SHP77 (cell line): Measurements from ENCODE around the gene SCYGR4.
"Not testable (repeated sequence)": the region's sequence is repeated elsewhere in the genome, so short reads cannot be mapped to it uniquely, and the experiment has no call there.

Source experiments
- DNase-seq, 2 experiments: peaks; one replicate each; lab custom pipeline; 2025; lab: John Stamatoyannopoulos, UW

SCYGR4 gene

GRCh38 chr2:227617316-227618230 is at the start of gene SCYGR4:
SCYGR4 (plus strand) TSS chr2:227617498; CDS start chr2:227617498, 0 bp downstream.
- DNase-seq = no peak

GRCh38 chr2:227568852-227569169 is 48.5 kb upstream of the SCYGR4 start:
- no peak for DNase-seq

- no peak for DNase-seq
Measured at GRCh38 chr2:227570615-227571014, 46.7 kb upstream of the SCYGR4 start.

GRCh38 chr2:227576110-227576509 is 41.2 kb upstream of the SCYGR4 start:
- no peak for DNase-seq

- no peak for DNase-seq
Measured at GRCh38 chr2:227576812-227577211, 40.5 kb upstream of the SCYGR4 start.

- DNase-seq = no peak
Measured at GRCh38 chr2:227577555-227577954, 39.7 kb upstream of the SCYGR4 start.

- DNase-seq = no peak
Measured at GRCh38 chr2:227578642-227579041, 38.7 kb upstream of the SCYGR4 start.

GRCh38 chr2:227579791-227580190 is 37.5 kb upstream of the SCYGR4 start:
- no peak for DNase-seq

GRCh38 chr2:227582369-227582768 is 34.9 kb upstream of the SCYGR4 start:
- DNase-seq = no peak

GRCh38 chr2:227592694-227593387 is 24.5 kb upstream of the SCYGR4 start:
- DNase-seq = no peak

GRCh38 chr2:227595797-227596196 is 21.5 kb upstream of the SCYGR4 start:
- DNase-seq = no peak

- no peak for DNase-seq
Measured at GRCh38 chr2:227597036-227597435, 20.3 kb upstream of the SCYGR4 start.

GRCh38 chr2:227597998-227598397 is 19.3 kb upstream of the SCYGR4 start:
- no peak for DNase-seq

GRCh38 chr2:227598835-227599503 is 18.3 kb upstream of the SCYGR4 start, which contains the start of gene SCYGR2:
SCYGR2 (plus strand) TSS chr2:227598893; CDS start chr2:227598893, 0 bp downstream.
- not testable (repeated sequence) for DNase-seq

GRCh38 chr2:227602358-227602757 is 14.9 kb upstream of the SCYGR4 start:
- DNase-seq = no peak

- DNase-seq = no peak
Measured at GRCh38 chr2:227606476-227606875, 10.8 kb upstream of the SCYGR4 start.

- no peak for DNase-seq
Measured at GRCh38 chr2:227607941-227608340, 9.4 kb upstream of the SCYGR4 start.

GRCh38 chr2:227608561-227609338 is 8.5 kb upstream of the SCYGR4 start:
- no peak for DNase-seq

- DNase-seq = no peak
Measured at GRCh38 chr2:227610123-227610522, 7.2 kb upstream of the SCYGR4 start.

- no peak for DNase-seq
Measured at GRCh38 chr2:227612546-227613271, 4.6 kb upstream of the SCYGR4 start.

- no peak for DNase-seq
Measured at GRCh38 chr2:227613272-227613660, 4.0 kb upstream of the SCYGR4 start.
